ENCODE results near the gene HMCN1.

DNA sequence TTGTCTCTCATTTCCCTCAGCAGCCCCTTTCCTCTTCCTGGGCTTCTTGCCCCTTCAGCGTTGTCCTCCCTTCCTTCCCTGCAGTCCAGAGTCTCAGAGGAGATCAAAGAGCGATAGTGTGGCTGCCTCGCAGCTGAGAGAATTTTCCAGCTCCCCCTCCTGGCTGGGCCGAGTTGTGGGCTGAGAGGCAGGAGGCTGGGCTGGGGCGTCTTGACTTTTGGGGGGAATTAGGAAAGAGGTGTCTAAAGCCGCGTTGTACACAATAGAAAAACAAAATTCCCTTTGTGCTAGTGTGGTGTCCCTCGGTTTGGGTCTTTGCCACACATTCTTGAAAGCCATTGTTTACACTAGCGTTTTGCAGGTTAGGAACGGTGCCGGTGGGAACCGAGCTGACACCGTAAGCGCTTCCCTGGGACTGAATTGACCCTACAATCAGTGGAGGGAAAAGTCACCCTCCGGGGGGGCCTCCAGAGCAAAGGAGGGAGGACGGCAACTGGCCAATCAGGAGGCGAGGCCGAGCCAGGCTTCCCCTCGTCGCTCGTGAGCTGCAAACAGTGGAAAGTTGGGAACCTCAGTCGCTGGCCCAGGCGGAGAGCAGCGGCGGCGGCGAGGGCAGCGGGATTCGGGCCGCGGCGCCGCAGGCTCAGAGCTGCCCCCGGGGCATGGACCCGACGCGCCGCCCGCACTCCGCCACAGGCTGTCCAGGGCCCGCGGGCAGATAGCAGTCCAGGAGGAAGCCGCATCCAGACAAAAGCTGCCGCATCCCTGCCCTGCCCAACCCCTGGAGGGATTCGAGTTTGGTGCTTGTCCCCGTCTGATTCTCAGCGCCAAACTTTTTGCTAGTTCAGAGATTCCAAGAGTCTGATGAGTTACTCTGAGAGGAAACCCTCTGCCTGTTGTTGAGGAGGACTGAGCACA, at the start of gene HMCN1:
- no peak for TF ChIP-seq CTCF (IDR thresholded peaks at IDR 0.05)
- no peak for TF ChIP-seq POLR2A (IDR thresholded peaks at IDR 0.05)
- TF ChIP-seq EP300 (IDR thresholded peaks at IDR 0.05) = no peak
